HepG2 (cell line): Measurements from ENCODE around the gene SLC25A46. TPM values are rescaled to one million over a fixed set of nuclear protein-coding genes. Genes with fewer than 3 reads are reported as not detected.
A peak's percentile ranks its signal among the peaks of the same experiment; 100 is the strongest.

Source experiments
- ELF3 ChIP-seq: IDR thresholded peaks from 2 replicates; pipeline ENCODE4 v1.6.1; 2016; ENCODE audit warnings: missing genetic modification reagents, missing compliant biosample characterization
- FOXJ3 ChIP-seq: sonication (generic); formaldehyde crosslinking; IDR thresholded peaks from 2 replicates; pipeline ENCODE4 v1.4.0; 2020; ENCODE audit warnings: missing genetic modification reagents, mild to moderate bottlenecking, borderline replicate concordance
- KLF16 ChIP-seq, 2 experiments: sonication (generic) in 1 of 2; formaldehyde crosslinking in 1 of 2; IDR thresholded peaks; 2 replicates each; pipeline versions ENCODE4 v1.6.1 to v1.8.0; 2016 to 2023; ENCODE audit warnings: missing genetic modification reagents in 2 of 2, missing compliant biosample characterization in 1 of 2
- MBD4 ChIP-seq: IDR thresholded peaks from 2 replicates; pipeline ENCODE4 v1.6.1; 2012; ENCODE audit warnings: low read length, inconsistent platforms, borderline replicate concordance
- NCOA1 ChIP-seq: sonication (generic); formaldehyde crosslinking; IDR thresholded peaks from 2 replicates; pipeline ENCODE4 v1.9.0; 2021; ENCODE audit warnings: missing genetic modification reagents
- NR2C2 ChIP-seq: sonication (generic); formaldehyde crosslinking; IDR thresholded peaks from 2 replicates; pipeline ENCODE4 v1.4.0; 2020; ENCODE audit warnings: missing genetic modification reagents, mild to moderate bottlenecking, moderate library complexity, borderline replicate concordance
- RARA ChIP-seq: IDR thresholded peaks from 2 replicates; pipeline ENCODE4 v1.6.1; 2016; ENCODE audit warnings: missing genetic modification reagents, missing compliant biosample characterization
- THAP9 ChIP-seq: sonication (generic); formaldehyde crosslinking; IDR thresholded peaks from 2 replicates; pipeline ENCODE4; 2020; ENCODE audit warnings: missing genetic modification reagents, mild to moderate bottlenecking, borderline replicate concordance
- TP53 ChIP-seq: sonication (generic); formaldehyde crosslinking; conservative IDR thresholded peaks from 2 replicates; pipeline ENCODE4 v1.4.0; 2020; ENCODE audit warnings: missing genetic modification reagents
- ZBTB38 ChIP-seq: sonication (generic); formaldehyde crosslinking; IDR thresholded peaks from 2 replicates; pipeline ENCODE4 v1.5.1; 2020; ENCODE audit warnings: mild to moderate bottlenecking, missing genetic modification reagents
- ZNF180 ChIP-seq: sonication (generic); formaldehyde crosslinking; IDR thresholded peaks from 2 replicates; pipeline ENCODE4 v1.4.0; 2020; ENCODE audit warnings: low read depth, missing genetic modification reagents, borderline replicate concordance
- ZNF235 ChIP-seq: sonication (generic); formaldehyde crosslinking; IDR thresholded peaks from 2 replicates; pipeline ENCODE4 v1.8.1; 2023; ENCODE audit warnings: mild to moderate bottlenecking, missing genetic modification reagents, borderline replicate concordance
- ZNF430 ChIP-seq: sonication (generic); formaldehyde crosslinking; IDR thresholded peaks from 2 replicates; pipeline ENCODE4 v1.9.0; 2021; ENCODE audit warnings: mild to moderate bottlenecking, missing genetic modification reagents
- ZNF746 ChIP-seq: sonication (generic); formaldehyde crosslinking; IDR thresholded peaks from 2 replicates; pipeline ENCODE4 v1.8.0; 2022; ENCODE audit warnings: mild to moderate bottlenecking, missing genetic modification reagents
- ZNF772 ChIP-seq: sonication (generic); formaldehyde crosslinking; IDR thresholded peaks from 2 replicates; pipeline ENCODE4 v1.5.0; 2020; ENCODE audit warnings: mild to moderate bottlenecking, missing genetic modification reagents
- ZNF781 ChIP-seq: sonication (generic); formaldehyde crosslinking; IDR thresholded peaks from 2 replicates; pipeline ENCODE4 v1.5.1; 2020; ENCODE audit warnings: borderline replicate concordance, mild to moderate bottlenecking, missing genetic modification reagents; ENCODE audit errors: not compliant biosample characterization
- ZNF782 ChIP-seq: sonication (generic); formaldehyde crosslinking; IDR thresholded peaks from 2 replicates; pipeline ENCODE4 v1.4.0; 2020; ENCODE audit warnings: missing genetic modification reagents, mild to moderate bottlenecking, borderline replicate concordance
- ZNF784 ChIP-seq: sonication (generic); formaldehyde crosslinking; IDR thresholded peaks from 2 replicates; pipeline ENCODE4 v1.5.1; 2020; ENCODE audit warnings: missing genetic modification reagents, mild to moderate bottlenecking, borderline replicate concordance
- ZNF879 ChIP-seq: sonication (generic); formaldehyde crosslinking; IDR thresholded peaks from 2 replicates; pipeline ENCODE4 v1.8.1; 2023; ENCODE audit warnings: missing genetic modification reagents
- polyA plus RNA-seq, 8 experiments: library from polyadenylated mRNA; depleted of rRNA in 3 of 8; stranded (reverse) in 7 of 8; unstranded in 1 of 8; fragments of >200 nt; fragmentation: Illumina TruSeq in 4 of 8; extraction: Trizol in 4 of 8; gene quantifications; 2 replicates each; pipeline versions ENCODE4 v1.2.1 to v1.2.3, GENCODE V29; 2011 to 2016; ENCODE audit warnings: low read depth in 4 of 8, missing spikeins in 1 of 8, mixed read lengths in 1 of 8; ENCODE audit not compliant: insufficient read depth in 1 of 8
- total RNA-seq, 5 experiments: library from RNA; depleted of rRNA; stranded (reverse); fragments of >200 nt; fragmentation: Illumina TruSeq; extraction: Trizol; gene quantifications; 2 replicates each; pipeline ENCODE4 v1.2.3, GENCODE V29; 2016; ENCODE audit warnings: low read depth in 1 of 5
- TF ChIP-seq, protein P1 (sequence below): sonication (generic); formaldehyde crosslinking; conservative IDR thresholded peaks from 2 replicates; pipeline ENCODE4 v1.8.1; 2023; ENCODE audit warnings: missing genetic modification reagents
- TF ChIP-seq, protein P2 (sequence below): sonication (generic); formaldehyde crosslinking; IDR thresholded peaks from 2 replicates; pipeline ENCODE4 v1.4.0; 2020; ENCODE audit warnings: missing genetic modification reagents
- TF ChIP-seq, protein P3 (sequence below): sonication (generic); formaldehyde crosslinking; IDR thresholded peaks from 2 replicates; pipeline ENCODE4 v1.8.1; 2023; ENCODE audit warnings: missing genetic modification reagents, mild to moderate bottlenecking, borderline replicate concordance

The SLC25A46 gene
- total and polyA plus RNA-seq, 2 of the 13 experiments (the other 11 are each of a cell fraction or from before 2014, with no cell fraction given) = 14.2 to 34.6 TPM

DNA sequence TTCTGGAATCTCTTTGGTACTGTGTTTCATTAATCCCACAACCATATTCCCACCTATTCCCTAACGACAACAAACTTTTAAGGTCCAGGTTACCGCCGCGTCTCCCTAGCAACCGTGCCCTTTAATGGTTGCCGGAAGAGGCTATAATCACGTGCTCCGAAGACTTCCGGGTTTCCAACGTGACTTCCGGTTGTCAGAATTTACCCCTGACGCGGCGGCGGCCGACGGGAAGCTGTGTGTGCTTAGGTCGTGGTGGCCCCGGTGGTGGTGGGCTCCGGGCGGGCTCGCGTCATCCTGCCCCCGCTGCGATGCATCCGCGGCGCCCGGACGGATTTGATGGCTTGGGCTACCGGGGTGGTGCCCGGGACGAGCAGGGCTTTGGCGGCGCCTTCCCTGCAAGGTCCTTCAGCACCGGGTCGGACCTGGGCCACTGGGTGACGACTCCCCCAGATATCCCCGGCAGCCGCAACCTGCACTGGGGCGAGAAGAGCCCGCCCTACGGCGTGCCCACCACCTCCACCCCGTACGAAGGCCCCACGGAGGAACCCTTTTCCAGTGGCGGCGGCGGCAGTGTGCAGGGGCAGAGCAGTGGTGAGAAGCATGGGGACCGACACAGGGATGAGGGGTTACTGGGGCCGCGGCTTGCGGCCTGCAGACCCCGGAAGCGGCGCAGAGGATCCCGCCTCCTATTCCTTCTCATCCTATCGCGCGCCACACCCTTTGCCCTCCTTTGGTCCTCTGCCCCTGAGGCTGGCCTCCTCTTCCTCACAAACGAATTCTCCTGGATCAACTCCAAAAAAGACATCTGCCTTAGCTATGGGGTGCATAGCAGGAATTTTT is at the start of gene SLC25A46 (continued):
- TF ChIP-seq, protein P1, sequence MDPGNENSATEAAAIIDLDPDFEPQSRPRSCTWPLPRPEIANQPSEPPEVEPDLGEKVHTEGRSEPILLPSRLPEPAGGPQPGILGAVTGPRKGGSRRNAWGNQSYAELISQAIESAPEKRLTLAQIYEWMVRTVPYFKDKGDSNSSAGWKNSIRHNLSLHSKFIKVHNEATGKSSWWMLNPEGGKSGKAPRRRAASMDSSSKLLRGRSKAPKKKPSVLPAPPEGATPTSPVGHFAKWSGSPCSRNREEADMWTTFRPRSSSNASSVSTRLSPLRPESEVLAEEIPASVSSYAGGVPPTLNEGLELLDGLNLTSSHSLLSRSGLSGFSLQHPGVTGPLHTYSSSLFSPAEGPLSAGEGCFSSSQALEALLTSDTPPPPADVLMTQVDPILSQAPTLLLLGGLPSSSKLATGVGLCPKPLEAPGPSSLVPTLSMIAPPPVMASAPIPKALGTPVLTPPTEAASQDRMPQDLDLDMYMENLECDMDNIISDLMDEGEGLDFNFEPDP = no peak
- TF ChIP-seq, protein P2, sequence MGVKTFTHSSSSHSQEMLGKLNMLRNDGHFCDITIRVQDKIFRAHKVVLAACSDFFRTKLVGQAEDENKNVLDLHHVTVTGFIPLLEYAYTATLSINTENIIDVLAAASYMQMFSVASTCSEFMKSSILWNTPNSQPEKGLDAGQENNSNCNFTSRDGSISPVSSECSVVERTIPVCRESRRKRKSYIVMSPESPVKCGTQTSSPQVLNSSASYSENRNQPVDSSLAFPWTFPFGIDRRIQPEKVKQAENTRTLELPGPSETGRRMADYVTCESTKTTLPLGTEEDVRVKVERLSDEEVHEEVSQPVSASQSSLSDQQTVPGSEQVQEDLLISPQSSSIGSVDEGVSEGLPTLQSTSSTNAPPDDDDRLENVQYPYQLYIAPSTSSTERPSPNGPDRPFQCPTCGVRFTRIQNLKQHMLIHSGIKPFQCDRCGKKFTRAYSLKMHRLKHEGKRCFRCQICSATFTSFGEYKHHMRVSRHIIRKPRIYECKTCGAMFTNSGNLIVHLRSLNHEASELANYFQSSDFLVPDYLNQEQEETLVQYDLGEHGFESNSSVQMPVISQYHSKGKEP = no peak
- TF ChIP-seq ZNF879 (CRISPR knock-in tag) (0 out of 2 replicates have a peak, but pooled peaks have one; percentile 70), NR2C2 (CRISPR knock-in tag) (peak; percentile 91), ELF3 (CRISPR knock-in tag) (peak; percentile 19), NCOA1 (CRISPR knock-in tag) (0 out of 2 replicates have a peak, but pooled peaks have one; percentile 36), ZNF180 (CRISPR knock-in tag) (no peak), ZBTB38 (CRISPR knock-in tag) (peak; percentile 70; the same call in 1 of the 2 replicates), FOXJ3 (CRISPR knock-in tag) (no peak), ZNF430 (CRISPR knock-in tag) (peak; percentile 86; the same call in 1 of the 2 replicates), ZNF784 (CRISPR knock-in tag) (peak; percentile 69; the same call in 1 of the 2 replicates), ZNF781 (CRISPR knock-in tag) (peak; percentile 58), ZNF772 (CRISPR knock-in tag) (peak; percentile 66; the same call in 1 of the 2 replicates), KLF16 (CRISPR knock-in tag; IDR thresholded peaks at IDR 0.05) (peak in 1 of 2 experiments; percentile 53; a peak in 1 of 4 replicates), THAP9 (peak; percentile 62; the same call in 1 of the 2 replicates), TP53 (no peak), MBD4 (no peak), ZNF782 (CRISPR knock-in tag) (peak; percentile 68; the same call in 1 of the 2 replicates), RARA (no peak), ZNF235 (CRISPR knock-in tag) (peak; percentile 85; the same call in 1 of the 2 replicates), ZNF746 (CRISPR knock-in tag) (0 out of 2 replicates have a peak, but pooled peaks have one; percentile 32)
- TF ChIP-seq, protein P3, sequence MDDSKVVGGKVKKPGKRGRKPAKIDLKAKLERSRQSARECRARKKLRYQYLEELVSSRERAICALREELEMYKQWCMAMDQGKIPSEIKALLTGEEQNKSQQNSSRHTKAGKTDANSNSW (CRISPR knock-in tag) = no peak
